GM10248 (cell line): ENCODE measurements around the gene PCCA.
"Not testable (repeated sequence)": the region's sequence is repeated elsewhere in the genome, so short reads cannot be mapped to it uniquely, and the experiment has no call there.

ENCODE experiments used
- CTCF ChIA-PET: fragments of 300-600 bp; sonication (Branson Sonifier 250); formaldehyde crosslinking; extraction: SDS; loops from one replicate; lab custom pipeline; 2021; ENCODE audit warnings: antibody characterized with exemption; lab: Yijun Ruan, JAX
- POLR2A ChIA-PET: fragments of 350-650 bp; sonication (Branson Sonifier 250); formaldehyde crosslinking; extraction: SDS; loops from one replicate; lab custom pipeline; 2020; ENCODE audit warnings: antibody characterized with exemption; lab: Yijun Ruan, JAX
- DNase-seq: peaks from one replicate; pipeline ENCODE4 v3.0.0; 2012; ENCODE audit errors: extremely low spot score
- TF ChIP-seq, protein P1 (sequence below): IDR thresholded peaks from 2 replicates; pipeline ENCODE4 v1.5.1; 2012; ENCODE audit warnings: mild to moderate bottlenecking, low read depth; ENCODE audit errors: extremely low read depth, missing control alignments, control extremely low read depth

Gene PCCA

DNA sequence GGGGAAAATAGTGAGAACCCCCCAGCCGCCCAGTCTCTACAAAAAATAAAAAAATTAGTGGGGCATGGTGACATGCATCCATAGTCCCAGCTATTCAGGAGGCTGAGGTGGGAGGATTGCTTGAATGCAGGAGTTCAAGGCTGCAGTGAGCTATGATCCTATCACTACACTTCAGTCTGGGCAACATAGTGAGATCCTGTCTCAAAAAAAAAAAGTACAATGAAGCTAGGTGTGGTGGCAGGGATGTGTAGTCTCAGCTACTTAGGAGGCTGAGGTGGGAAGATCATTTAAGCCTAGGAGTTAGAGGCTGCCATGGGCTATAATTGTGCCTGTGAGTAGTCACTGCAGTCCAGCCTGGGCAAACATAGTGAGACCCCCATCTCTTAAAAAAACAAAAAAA is 8.9 kb downstream of the PCCA start:
- POLR2A ChIA-PET = no interaction called here
- DNase-seq = no peak
- CTCF ChIA-PET = interaction anchor here (1.2 kb wide), 2 partner anchors 9 kb away, joined by 3 to 6 read pairs; partner anchors contain the start of gene PCCA
- TF ChIP-seq, protein P1, sequence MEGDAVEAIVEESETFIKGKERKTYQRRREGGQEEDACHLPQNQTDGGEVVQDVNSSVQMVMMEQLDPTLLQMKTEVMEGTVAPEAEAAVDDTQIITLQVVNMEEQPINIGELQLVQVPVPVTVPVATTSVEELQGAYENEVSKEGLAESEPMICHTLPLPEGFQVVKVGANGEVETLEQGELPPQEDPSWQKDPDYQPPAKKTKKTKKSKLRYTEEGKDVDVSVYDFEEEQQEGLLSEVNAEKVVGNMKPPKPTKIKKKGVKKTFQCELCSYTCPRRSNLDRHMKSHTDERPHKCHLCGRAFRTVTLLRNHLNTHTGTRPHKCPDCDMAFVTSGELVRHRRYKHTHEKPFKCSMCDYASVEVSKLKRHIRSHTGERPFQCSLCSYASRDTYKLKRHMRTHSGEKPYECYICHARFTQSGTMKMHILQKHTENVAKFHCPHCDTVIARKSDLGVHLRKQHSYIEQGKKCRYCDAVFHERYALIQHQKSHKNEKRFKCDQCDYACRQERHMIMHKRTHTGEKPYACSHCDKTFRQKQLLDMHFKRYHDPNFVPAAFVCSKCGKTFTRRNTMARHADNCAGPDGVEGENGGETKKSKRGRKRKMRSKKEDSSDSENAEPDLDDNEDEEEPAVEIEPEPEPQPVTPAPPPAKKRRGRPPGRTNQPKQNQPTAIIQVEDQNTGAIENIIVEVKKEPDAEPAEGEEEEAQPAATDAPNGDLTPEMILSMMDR = no peak

DNA sequence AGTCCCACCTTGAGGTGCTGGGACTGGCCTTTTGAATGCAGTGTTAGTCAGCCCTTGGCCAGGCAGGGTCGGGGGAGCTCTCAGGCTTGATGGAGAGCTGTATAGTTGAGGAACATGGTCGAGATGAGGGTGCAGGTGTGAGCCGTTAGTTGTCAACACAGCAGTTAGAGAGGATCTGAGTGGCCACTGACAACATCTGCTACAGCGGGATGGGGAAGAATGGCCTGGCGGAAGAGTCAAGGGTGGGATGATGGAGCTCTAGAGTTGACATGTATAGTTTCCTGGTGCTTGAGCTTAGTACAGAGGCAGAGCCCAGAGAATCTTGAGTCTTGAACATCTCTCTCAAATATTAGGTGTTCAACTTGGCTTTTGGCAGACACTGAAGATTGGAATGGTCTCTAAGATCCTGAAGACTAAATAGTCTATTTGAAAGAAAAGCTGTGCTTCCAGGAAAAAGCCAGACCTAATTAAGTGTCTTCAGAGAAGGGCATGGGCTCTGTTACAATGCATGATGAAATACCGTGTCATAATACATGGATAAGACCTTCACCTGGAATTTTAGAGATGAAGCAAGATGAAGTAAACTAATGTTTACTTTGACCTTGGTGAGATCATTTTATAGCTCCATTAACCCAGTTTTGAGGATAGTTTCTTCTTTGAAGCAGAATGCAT is 9.7 kb downstream of the PCCA start:
- TF ChIP-seq, protein P1 = no peak
- POLR2A ChIA-PET = interaction anchor here (0.6 kb wide), 1 partner anchor 10 kb away, joined by 3 read pairs; the partner anchor contains the start of gene PCCA
- no peak for DNase-seq
- CTCF ChIA-PET = interaction anchor here (1.2 kb wide), 2 partner anchors 8 to 10 kb away, joined by 3 to 6 read pairs; partner anchors contain the start of gene PCCA

DNA sequence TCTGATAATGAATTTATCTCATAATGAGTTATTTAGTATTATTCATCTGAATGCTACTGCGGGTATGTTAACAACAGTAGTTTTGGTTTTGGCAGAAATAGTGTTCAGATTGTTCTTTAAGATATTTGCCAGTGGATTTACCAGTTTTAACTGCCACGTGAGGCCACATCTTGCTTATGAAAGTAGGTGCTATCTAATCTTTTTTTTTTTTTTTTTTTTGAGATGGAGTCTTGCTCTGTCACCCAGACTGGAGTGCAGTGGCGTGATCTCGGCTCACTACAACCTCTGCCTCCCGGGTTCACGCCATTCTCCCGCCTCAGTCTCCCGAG is 10.2 kb downstream of the PCCA start:
- CTCF ChIA-PET = interaction anchor here (1.2 kb wide), 1 partner anchor 8 kb away, joined by 3 read pairs; no protein-coding TSS in a partner anchor
- POLR2A ChIA-PET = interaction anchor here (0.6 kb wide), 1 partner anchor 10 kb away, joined by 3 read pairs; the partner anchor contains the start of gene PCCA
- DNase-seq = not testable (repeated sequence)

DNA sequence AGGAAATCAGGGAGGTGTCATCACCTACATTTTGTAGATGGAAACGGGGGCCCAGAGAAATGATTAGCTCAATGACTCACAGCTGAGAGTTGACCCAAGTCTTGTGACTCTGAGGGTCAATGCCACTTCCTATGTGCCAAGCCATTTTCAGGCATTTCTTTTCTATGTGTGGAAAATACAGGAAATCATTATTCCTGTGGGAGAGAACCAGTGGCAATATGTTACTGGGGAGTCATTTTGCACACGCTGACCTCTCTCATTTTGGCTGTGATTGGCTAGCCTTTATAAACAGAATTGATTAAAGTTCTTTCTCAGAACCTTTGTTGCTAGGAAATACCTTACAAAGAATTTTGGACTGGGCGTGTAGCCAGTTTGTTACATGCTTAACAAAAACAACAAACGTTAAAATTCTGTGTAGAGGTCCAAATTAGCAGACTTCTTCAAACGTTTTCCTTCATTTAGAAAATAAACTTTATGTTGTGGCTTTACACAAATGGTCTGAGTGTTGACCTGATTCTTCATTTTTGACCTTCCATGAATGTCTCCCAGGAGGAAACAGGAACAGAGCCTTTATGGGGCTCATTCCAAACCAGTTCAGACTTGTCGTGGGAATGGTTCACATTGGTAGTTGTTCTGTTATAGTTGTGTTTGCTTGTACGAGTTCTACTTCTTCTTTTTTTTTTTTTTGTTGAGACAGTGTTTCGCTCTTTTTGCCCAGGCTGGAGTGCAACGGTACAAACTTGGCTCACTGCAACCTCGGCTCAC is 11.4 kb downstream of the PCCA start:
- CTCF ChIA-PET = no interaction called here
- POLR2A ChIA-PET = no interaction called here
- TF ChIP-seq, protein P1 = no peak
- no peak for DNase-seq

DNA sequence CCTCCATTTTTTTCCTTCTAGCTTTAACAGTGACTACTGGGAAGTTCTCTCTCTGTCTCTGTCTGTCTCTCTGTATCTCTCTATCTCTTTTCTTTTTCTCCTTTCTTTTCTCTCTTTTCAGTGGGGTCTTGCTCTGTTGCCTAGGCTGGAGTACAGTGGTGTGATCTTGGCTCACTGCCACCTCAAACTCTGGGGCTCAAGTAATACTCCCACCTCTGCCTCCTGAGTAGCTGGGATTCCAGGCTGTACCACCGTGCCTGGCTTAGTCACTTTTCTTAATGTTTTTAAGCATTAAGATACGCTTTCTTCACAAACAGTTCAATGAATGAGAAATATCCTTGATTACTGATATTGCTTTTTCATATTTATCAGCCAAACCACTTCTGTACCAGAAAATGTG is 13.1 kb downstream of the PCCA start:
- POLR2A ChIA-PET = no interaction called here
- no peak for DNase-seq
- TF ChIP-seq, protein P1 = no peak
- CTCF ChIA-PET = interaction anchor here (1.0 kb wide), 1 partner anchor 13 kb away, joined by 3 read pairs; the partner anchor contains the start of gene PCCA

DNA sequence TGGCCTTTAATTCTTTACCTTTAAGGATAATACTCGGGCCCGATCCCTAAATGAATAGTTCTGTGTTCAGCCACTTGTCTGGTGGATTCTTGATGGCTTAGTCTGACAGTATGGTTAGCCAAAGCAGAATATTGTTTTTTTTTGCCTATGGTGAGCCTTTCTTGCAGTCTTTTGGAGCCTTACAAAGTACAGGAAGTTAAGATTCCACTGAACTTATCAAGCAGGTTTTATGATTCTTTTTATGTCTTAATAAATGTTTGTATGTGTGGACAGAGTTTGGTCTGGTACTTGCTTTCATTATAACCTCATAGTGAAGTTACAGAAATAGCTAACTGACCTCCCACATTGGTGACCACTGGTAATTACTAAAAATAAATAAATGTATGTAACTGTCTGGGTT is 17.1 kb downstream of the PCCA start:
- DNase-seq = no peak
- ChIA-PET POLR2A (no interaction called here), CTCF (no interaction called here)
- TF ChIP-seq, protein P1 = no peak

DNA sequence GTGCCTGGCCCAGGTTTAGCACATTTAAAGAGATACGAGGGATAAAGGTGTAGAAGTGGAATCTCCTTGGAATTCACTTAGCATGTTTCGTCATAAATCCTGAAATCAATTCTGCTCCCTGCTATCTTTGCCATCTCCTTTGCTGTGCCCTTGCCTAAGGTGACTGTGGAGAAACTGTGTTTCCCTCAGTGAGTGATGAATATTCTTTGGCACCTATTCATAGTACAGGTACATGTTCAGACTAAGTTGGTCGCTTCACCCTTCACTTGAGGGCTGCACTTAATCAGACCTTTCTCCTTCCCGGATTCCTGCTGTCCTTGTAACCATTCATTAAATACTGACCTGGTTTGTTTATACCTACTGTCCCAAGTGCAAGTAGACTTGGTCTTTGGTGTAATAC is 17.8 kb downstream of the PCCA start:
- DNase-seq = no peak
- TF ChIP-seq, protein P1 = no peak
- POLR2A ChIA-PET = no interaction called here
- CTCF ChIA-PET = interaction anchor here (0.9 kb wide), 1 partner anchor 8 kb away, joined by 3 read pairs; no protein-coding TSS in a partner anchor
